Prostate gland (tissue), 2 donors: Measurements from ENCODE around the gene NES. TPM values are rescaled to one million over a fixed set of nuclear protein-coding genes. Genes with fewer than 3 reads are reported as not detected.

Source experiments
- DNase-seq: peaks from one replicate; pipeline ENCODE4 v3.0.0-alpha.2; 2019; ENCODE audit warnings: low spot score
- H3K27ac ChIP-seq, 2 donors: fragments of 200-600 bp; sonication (generic); 2 replicates each; pipeline ENCODE4 v1.5.1; 2017 to 2019
- H3K27me3 ChIP-seq: fragments of 200-600 bp; sonication (generic); replicated peaks from 2 replicates; pipeline ENCODE4 v1.5.1; 2019; ENCODE audit not compliant: insufficient read depth
- H3K36me3 ChIP-seq, 2 donors: fragments of 200-600 bp; sonication (generic); 1 replicate in 1 of 2; 2 replicates in 1 of 2; pipeline versions ENCODE4 v1.5.1 to v1.8.1; 2017 to 2019
- H3K4me1 ChIP-seq: fragments of 200-600 bp; sonication (generic); replicated peaks from 2 replicates; pipeline ENCODE4 v1.5.1; 2019
- H3K4me3 ChIP-seq, 2 donors: fragments of 200-600 bp; sonication (generic); 2 replicates each; pipeline ENCODE4 v1.5.1; 2017 to 2019
- H3K9me3 ChIP-seq: fragments of 200-600 bp; sonication (generic); 2 replicates; pipeline ENCODE4 v1.5.1; 2017
- CTCF ChIP-seq, 4 experiments: fragments of 200-600 bp in 2 of 4; fragments of 450-650 bp in 2 of 4; sonication (generic) in 2 of 4; IDR thresholded peaks; 1 replicate in 3 of 4; 2 replicates in 1 of 4; pipeline ENCODE4 v1.5.1; 2016 to 2019; ENCODE audit warnings: antibody characterized with exemption in 4 of 4, mild to moderate bottlenecking in 2 of 4, moderate library complexity in 2 of 4
- POLR2A ChIP-seq: fragments of 450-650 bp; IDR thresholded peaks from one replicate; pipeline ENCODE4 v1.6.1; 2016; ENCODE audit warnings: antibody characterized with exemption, mild to moderate bottlenecking
- POLR2AphosphoS5 ChIP-seq: sonication (generic); formaldehyde crosslinking; IDR thresholded peaks from one replicate; pipeline ENCODE4 v1.6.1; 2017; ENCODE audit warnings: antibody characterized with exemption
- WGBS: methylation state at CpG from one replicate; pipeline ENCODE4 v1.1.5; 2018; 5-methylcytosine and 5-hydroxymethylcytosine counted together
- intact Hi-C: fragments of 100-400 bp; cut with DNase I; formaldehyde crosslinking; loops from one replicate; pipeline ENCODE4 v1.14.2; 2022
- total RNA-seq, 2 donors: library from RNA; depleted of rRNA; stranded (reverse); fragments of >200 nt; gene quantifications; one replicate each; pipeline ENCODE4 v1.1.0, GENCODE V29; 2016

The NES gene
- total RNA-seq, 2 donors from 2014 or later = 11.2 to 33.4 TPM

- no peak overlapping the region for H3K27ac ChIP-seq
- H3K9me3 ChIP-seq = no peaks in the 10 kb centered on the region
- intact Hi-C loops = no loop called here
- H3K4me1 ChIP-seq = no peaks in the 10 kb centered on the region
- no peak for DNase-seq
- no peak for TF ChIP-seq POLR2A
- no peak for TF ChIP-seq CTCF (IDR thresholded peaks at IDR 0.05)
- TF ChIP-seq POLR2AphosphoS5 = no peak
- H3K36me3 ChIP-seq = no peaks in the 10 kb centered on the region
- WGBS = 90% methylated on average over 1 of the region's 1 CpG
- no peak overlapping the region for H3K4me3 ChIP-seq
- H3K27me3 ChIP-seq = peaks cover 20% of the 10 kb centered on the region
These were observed 31.5 kb downstream of the NES start for GRCh38 chr1:156645666-156646065.

GRCh38 chr1:156645056-156645455 is 32.2 kb downstream of the NES start:
- WGBS = 32% methylated on average over 3 of the region's 3 CpGs
- TF ChIP-seq CTCF (IDR thresholded peaks at IDR 0.05) (no peak), POLR2A (no peak), POLR2AphosphoS5 (no peak)
- intact Hi-C loops = no loop called here
- H3K36me3 ChIP-seq = no peaks in the 10 kb centered on the region
- DNase-seq = no peak
- H3K27ac ChIP-seq = no peak overlapping the region
- peaks cover 20% of the 10 kb centered on the region for H3K27me3 ChIP-seq
- no peak overlapping the region for H3K4me3 ChIP-seq
- H3K9me3 ChIP-seq = no peaks in the 10 kb centered on the region
- H3K4me1 ChIP-seq = no peaks in the 10 kb centered on the region

GRCh38 chr1:156644640-156645039 is 32.6 kb downstream of the NES start:
- TF ChIP-seq POLR2AphosphoS5 (no peak), CTCF (IDR thresholded peaks at IDR 0.05) (no peak), POLR2A (no peak)
- no peak overlapping the region for H3K4me3 ChIP-seq
- H3K27me3 ChIP-seq = peaks cover 23% of the 10 kb centered on the region
- intact Hi-C loops = no loop called here
- 63% methylated on average over 1 of the region's 1 CpG for WGBS
- no peaks in the 10 kb centered on the region for H3K9me3 ChIP-seq
- no peak for DNase-seq
- no peaks in the 10 kb centered on the region for H3K36me3 ChIP-seq
- H3K27ac ChIP-seq = no peak overlapping the region
- H3K4me1 ChIP-seq = no peaks in the 10 kb centered on the region

- Histone ChIP-seq H3K4me3 (no peak overlapping the region), H3K27me3 (peaks cover 26% of the 10 kb centered on the region), H3K27ac (no peak overlapping the region), H3K36me3 (no peaks in the 10 kb centered on the region), H3K4me1 (no peaks in the 10 kb centered on the region), H3K9me3 (no peaks in the 10 kb centered on the region)
- TF ChIP-seq POLR2AphosphoS5 (no peak), POLR2A (no peak)
- no peak for DNase-seq
- intact Hi-C loops = no loop called here
- WGBS = 82% methylated on average over 3 of the region's 3 CpGs
These were observed 33.1 kb downstream of the NES start for GRCh38 chr1:156644146-156644545.

- no peak overlapping the region for H3K27ac ChIP-seq
- no peak for TF ChIP-seq POLR2AphosphoS5
- TF ChIP-seq CTCF (IDR thresholded peaks at IDR 0.05) = no peak
- TF ChIP-seq POLR2A = no peak
- 82% methylated on average over 7 of the region's 7 CpGs for WGBS
- no peaks in the 10 kb centered on the region for H3K9me3 ChIP-seq
- no peak overlapping the region for H3K4me3 ChIP-seq
- intact Hi-C loops = no loop called here
- no peak for DNase-seq
- H3K27me3 ChIP-seq = peaks cover 26% of the 10 kb centered on the region
- H3K36me3 ChIP-seq = no peaks in the 10 kb centered on the region
- H3K4me1 ChIP-seq = no peaks in the 10 kb centered on the region
These were observed 33.5 kb downstream of the NES start for GRCh38 chr1:156643778-156644092.
